ENCODE results near the gene TLCD3A.
"Not testable (repeated sequence)": the region's sequence is repeated elsewhere in the genome, so short reads cannot be mapped to it uniquely, and the experiment has no call there.

TLCD3A gene

DNA sequence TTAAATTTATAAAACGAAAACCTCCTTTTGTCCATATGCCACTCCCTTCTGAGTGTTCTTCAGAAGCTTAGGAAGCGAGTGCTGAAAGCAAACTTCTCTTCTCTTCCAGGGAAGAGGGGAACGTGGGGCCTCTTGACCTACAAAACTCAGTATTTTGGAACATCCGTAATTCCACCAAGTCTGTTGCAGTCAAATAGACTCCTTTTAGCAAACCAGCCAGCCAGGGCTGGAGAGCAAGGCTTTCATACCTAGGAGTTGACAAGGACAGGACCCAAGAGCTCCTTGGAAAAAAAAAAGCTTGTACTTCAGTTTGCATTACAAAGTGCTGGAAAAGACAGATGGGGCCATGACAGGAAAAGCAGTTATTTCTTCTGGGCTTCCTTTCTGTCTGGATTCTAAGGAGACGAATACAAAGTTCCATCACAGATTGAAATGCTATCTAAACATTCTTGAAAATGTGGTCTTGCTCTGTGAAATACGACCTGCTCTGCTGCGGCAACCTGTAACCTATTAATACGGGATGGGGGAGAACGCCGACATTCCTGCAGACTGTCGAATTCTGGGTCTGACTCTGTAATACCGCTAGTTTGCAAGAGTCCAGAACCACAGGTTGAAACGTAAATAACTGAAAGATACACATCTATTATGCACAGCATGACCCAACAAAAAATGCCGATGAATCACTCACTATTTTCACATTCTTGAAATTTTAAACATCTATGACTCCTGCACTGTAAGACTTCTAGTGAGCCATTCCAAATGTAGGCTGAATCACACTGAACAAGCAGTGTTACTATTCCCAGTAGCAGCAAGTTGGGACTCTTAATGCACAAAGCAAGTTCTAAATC lies 38.4 kb upstream of the TLCD3A start:
- WGBS, 2 experiments: 90 to 93% methylated on average over 14 of the region's 14 CpGs
- H3K27ac ChIP-seq (ENCODE audit: insufficient read depth, low read depth, low read length, poor library complexity, severe bottlenecking): no peak overlapping the region
- peaks cover 15% of the 10 kb centered on the region for H3K36me3 ChIP-seq (ENCODE audit: control insufficient read depth, insufficient read depth, low read length)
- no peaks in the 10 kb centered on the region for H3K27me3 ChIP-seq (ENCODE audit: control insufficient read depth, insufficient read depth, low read length, poor library complexity, severe bottlenecking)
- H3K4me3 ChIP-seq (ENCODE audit: insufficient read depth, low read depth, low read length): no peak overlapping the region
- H3K4me1 ChIP-seq (ENCODE audit: control insufficient read depth, insufficient read depth, low read length): no peaks in the 10 kb centered on the region
- no peaks in the 10 kb centered on the region for H3K9me3 ChIP-seq (ENCODE audit: control insufficient read depth, low read length)

GRCh38 chr17:696369-696768 lies 36.0 kb upstream of the TLCD3A start:
- no peaks in the 10 kb centered on the region for H3K9me3 ChIP-seq (ENCODE audit: control insufficient read depth, low read length)
- no peak overlapping the region for H3K4me3 ChIP-seq (ENCODE audit: insufficient read depth, low read depth, low read length)
- H3K27me3 ChIP-seq (ENCODE audit: control insufficient read depth, insufficient read depth, low read length, poor library complexity, severe bottlenecking): no peaks in the 10 kb centered on the region
- H3K36me3 ChIP-seq (ENCODE audit: control insufficient read depth, insufficient read depth, low read length): peaks cover 15% of the 10 kb centered on the region
- no peak overlapping the region for H3K27ac ChIP-seq (ENCODE audit: insufficient read depth, low read depth, low read length, poor library complexity, severe bottlenecking)
- no peaks in the 10 kb centered on the region for H3K4me1 ChIP-seq (ENCODE audit: control insufficient read depth, insufficient read depth, low read length)
- 88 to 93% methylated on average over 2 of the region's 2 CpGs for WGBS, 2 experiments

DNA sequence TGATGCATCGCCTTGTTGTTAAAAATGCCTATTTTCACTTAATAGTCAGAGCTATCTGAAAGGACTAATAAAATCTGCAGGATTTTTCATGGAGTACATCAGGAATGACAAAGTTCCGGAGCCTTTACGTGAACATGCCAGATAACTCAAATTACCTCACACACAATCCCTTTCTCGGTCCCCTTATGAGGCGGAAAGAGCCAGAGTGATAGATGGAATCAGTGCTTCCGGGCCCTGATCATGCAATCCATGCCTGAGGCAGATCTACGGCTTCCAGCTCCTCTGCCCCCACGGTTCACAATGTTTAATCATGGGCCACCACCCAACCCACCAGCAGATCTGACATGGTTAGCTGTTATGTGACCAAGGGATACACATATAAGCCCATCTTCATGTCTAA lies 34.7 kb upstream of the TLCD3A start:
- H3K27me3 ChIP-seq (ENCODE audit: control insufficient read depth, insufficient read depth, low read length, poor library complexity, severe bottlenecking): no peaks in the 10 kb centered on the region
- no peak overlapping the region for H3K4me3 ChIP-seq (ENCODE audit: insufficient read depth, low read depth, low read length)
- H3K9me3 ChIP-seq (ENCODE audit: control insufficient read depth, low read length): no peaks in the 10 kb centered on the region
- 94 to 95% methylated on average over 8 of the region's 8 CpGs for WGBS, 2 experiments
- no peak overlapping the region for H3K27ac ChIP-seq (ENCODE audit: insufficient read depth, low read depth, low read length, poor library complexity, severe bottlenecking)
- peaks cover 9% of the 10 kb centered on the region for H3K36me3 ChIP-seq (ENCODE audit: control insufficient read depth, insufficient read depth, low read length)
- H3K4me1 ChIP-seq (ENCODE audit: control insufficient read depth, insufficient read depth, low read length): no peaks in the 10 kb centered on the region

DNA sequence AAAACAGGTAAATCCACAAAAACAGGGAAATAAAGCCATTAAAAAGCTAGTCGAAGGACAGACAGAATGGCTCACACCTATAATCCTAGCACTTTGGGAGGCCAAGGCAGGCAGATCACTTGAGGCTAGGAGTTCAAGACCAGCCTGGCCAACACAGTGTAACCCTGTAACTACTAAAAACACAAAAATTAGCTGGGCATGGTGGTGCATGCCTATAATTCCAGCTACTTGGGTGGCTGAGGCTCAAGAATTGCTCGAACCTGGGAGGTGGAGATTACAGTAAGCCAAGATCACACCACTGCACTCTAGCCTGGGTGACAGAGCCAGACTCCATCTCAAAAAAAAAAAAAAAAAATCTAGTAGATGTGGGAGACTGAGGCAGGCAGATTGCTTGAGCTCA lies 34.3 kb upstream of the TLCD3A start:
- 88 to 93% methylated on average over 2 of the region's 2 CpGs for WGBS, 2 experiments
- not testable (repeated sequence) for H3K4me3 ChIP-seq (ENCODE audit: insufficient read depth, low read depth, low read length); H3K4me1 ChIP-seq (ENCODE audit: control insufficient read depth, insufficient read depth, low read length); H3K36me3 ChIP-seq (ENCODE audit: control insufficient read depth, insufficient read depth, low read length); H3K27ac ChIP-seq (ENCODE audit: insufficient read depth, low read depth, low read length, poor library complexity, severe bottlenecking); H3K27me3 ChIP-seq (ENCODE audit: control insufficient read depth, insufficient read depth, low read length, poor library complexity, severe bottlenecking); H3K9me3 ChIP-seq (ENCODE audit: control insufficient read depth, low read length)

GRCh38 chr17:699345-699744 lies 33.1 kb upstream of the TLCD3A start:
- Histone ChIP-seq H3K9me3 (ENCODE audit: control insufficient read depth, low read length) (no peaks in the 10 kb centered on the region), H3K4me3 (ENCODE audit: insufficient read depth, low read depth, low read length) (no peak overlapping the region), H3K36me3 (ENCODE audit: control insufficient read depth, insufficient read depth, low read length) (peaks cover 9% of the 10 kb centered on the region), H3K27me3 (ENCODE audit: control insufficient read depth, insufficient read depth, low read length, poor library complexity, severe bottlenecking) (no peaks in the 10 kb centered on the region), H3K27ac (ENCODE audit: insufficient read depth, low read depth, low read length, poor library complexity, severe bottlenecking) (no peak overlapping the region), H3K4me1 (ENCODE audit: control insufficient read depth, insufficient read depth, low read length) (no peaks in the 10 kb centered on the region)
- 94 to 98% methylated on average over 7 of the region's 7 CpGs for WGBS, 2 experiments

- peaks cover 8% of the 10 kb centered on the region for H3K36me3 ChIP-seq (ENCODE audit: control insufficient read depth, insufficient read depth, low read length)
- no peak overlapping the region for H3K4me3 ChIP-seq (ENCODE audit: insufficient read depth, low read depth, low read length)
- no peaks in the 10 kb centered on the region for H3K9me3 ChIP-seq (ENCODE audit: control insufficient read depth, low read length)
- no peak overlapping the region for H3K27ac ChIP-seq (ENCODE audit: insufficient read depth, low read depth, low read length, poor library complexity, severe bottlenecking)
- no peaks in the 10 kb centered on the region for H3K4me1 ChIP-seq (ENCODE audit: control insufficient read depth, insufficient read depth, low read length)
- H3K27me3 ChIP-seq (ENCODE audit: control insufficient read depth, insufficient read depth, low read length, poor library complexity, severe bottlenecking): no peaks in the 10 kb centered on the region
- 33 to 42% methylated on average over 1 of the region's 1 CpG for WGBS, 2 experiments
Measured at GRCh38 chr17:700504-701094, 31.8 kb upstream of the TLCD3A start.

DNA sequence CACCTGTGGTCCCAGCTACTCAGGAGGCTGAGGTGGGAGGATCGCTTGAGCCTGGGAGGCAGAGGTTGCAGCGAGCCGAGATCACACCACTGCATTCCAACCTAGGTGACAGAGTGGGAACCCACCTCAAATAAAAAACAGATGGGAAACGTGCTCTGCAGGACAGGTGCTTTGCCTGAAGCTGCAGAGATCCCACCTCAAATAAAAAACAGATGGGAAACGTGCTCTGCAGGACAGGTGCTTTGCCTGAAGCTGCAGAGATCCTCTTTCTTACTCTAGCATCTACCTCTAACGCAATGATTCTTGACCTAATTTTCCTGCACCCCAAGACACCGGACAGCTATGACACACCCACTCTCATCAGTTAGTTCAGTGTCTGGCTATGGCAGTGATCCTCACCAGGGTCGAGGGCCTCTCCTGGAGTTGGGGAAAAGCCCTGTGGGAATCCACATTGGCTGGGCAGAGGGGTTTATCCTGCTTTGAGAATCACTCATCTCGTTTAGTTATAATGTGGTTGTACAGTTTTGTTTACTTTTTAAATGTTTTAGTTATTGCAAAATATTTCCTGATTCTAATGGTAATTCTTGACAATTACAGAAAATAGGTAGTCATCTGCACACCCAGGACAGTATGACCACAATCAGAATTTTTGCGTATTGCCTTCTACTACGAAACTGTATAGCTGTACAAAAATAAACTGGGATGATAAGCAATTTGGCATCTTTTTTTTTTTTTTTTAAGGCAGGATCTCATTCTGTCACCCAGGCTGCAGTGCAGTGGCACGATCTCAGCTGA lies 29.1 kb upstream of the TLCD3A start:
- WGBS, 2 experiments: 91 to 92% methylated on average over 12 of the region's 12 CpGs
- H3K4me3 ChIP-seq (ENCODE audit: insufficient read depth, low read depth, low read length): no peak overlapping the region
- no peaks in the 10 kb centered on the region for H3K27me3 ChIP-seq (ENCODE audit: control insufficient read depth, insufficient read depth, low read length, poor library complexity, severe bottlenecking)

GRCh38 chr17:704111-704864 lies 28.1 kb upstream of the TLCD3A start:
- H3K27ac ChIP-seq (ENCODE audit: insufficient read depth, low read depth, low read length, poor library complexity, severe bottlenecking): no peak overlapping the region
- H3K36me3 ChIP-seq (ENCODE audit: control insufficient read depth, insufficient read depth, low read length): peaks cover 3% of the 10 kb centered on the region
- no peaks in the 10 kb centered on the region for H3K27me3 ChIP-seq (ENCODE audit: control insufficient read depth, insufficient read depth, low read length, poor library complexity, severe bottlenecking)

More for the DNA sequence above, 29.1 kb upstream of the TLCD3A start:
- no peaks in the 10 kb centered on the region for H3K4me1 ChIP-seq (ENCODE audit: control insufficient read depth, insufficient read depth, low read length)
- H3K36me3 ChIP-seq (ENCODE audit: control insufficient read depth, insufficient read depth, low read length): no peaks in the 10 kb centered on the region
- H3K9me3 ChIP-seq (ENCODE audit: control insufficient read depth, low read length): no peaks in the 10 kb centered on the region
- H3K27ac ChIP-seq (ENCODE audit: insufficient read depth, low read depth, low read length, poor library complexity, severe bottlenecking): no peak overlapping the region

GRCh38 chr17:705011-705410 lies 27.4 kb upstream of the TLCD3A start:
- peaks cover 6% of the 10 kb centered on the region for H3K36me3 ChIP-seq (ENCODE audit: control insufficient read depth, insufficient read depth, low read length)
- 93 to 95% methylated on average over 1 of the region's 1 CpG for WGBS, 2 experiments

More at GRCh38 chr17:704111-704864, 28.1 kb upstream of the TLCD3A start:
- 92 to 97% methylated on average over 4 of the region's 4 CpGs for WGBS, 2 experiments
- no peak overlapping the region for H3K4me3 ChIP-seq (ENCODE audit: insufficient read depth, low read depth, low read length)
- H3K4me1 ChIP-seq (ENCODE audit: control insufficient read depth, insufficient read depth, low read length): no peaks in the 10 kb centered on the region
- no peaks in the 10 kb centered on the region for H3K9me3 ChIP-seq (ENCODE audit: control insufficient read depth, low read length)

More at GRCh38 chr17:705011-705410, 27.4 kb upstream of the TLCD3A start:
- no peaks in the 10 kb centered on the region for H3K4me1 ChIP-seq (ENCODE audit: control insufficient read depth, insufficient read depth, low read length)
- no peaks in the 10 kb centered on the region for H3K9me3 ChIP-seq (ENCODE audit: control insufficient read depth, low read length)
- H3K4me3 ChIP-seq (ENCODE audit: insufficient read depth, low read depth, low read length): no peak overlapping the region
- H3K27ac ChIP-seq (ENCODE audit: insufficient read depth, low read depth, low read length, poor library complexity, severe bottlenecking): no peak overlapping the region
- no peaks in the 10 kb centered on the region for H3K27me3 ChIP-seq (ENCODE audit: control insufficient read depth, insufficient read depth, low read length, poor library complexity, severe bottlenecking)

Measured in ectodermal cell (in vitro differentiated cells).